ENCODE measurements around the gene LRRC71. TPM values are rescaled to one million over a fixed set of nuclear protein-coding genes. Genes with fewer than 3 reads are reported as not detected.

The LRRC71 gene
- total RNA-seq: not detected in 2 replicates

DNA sequence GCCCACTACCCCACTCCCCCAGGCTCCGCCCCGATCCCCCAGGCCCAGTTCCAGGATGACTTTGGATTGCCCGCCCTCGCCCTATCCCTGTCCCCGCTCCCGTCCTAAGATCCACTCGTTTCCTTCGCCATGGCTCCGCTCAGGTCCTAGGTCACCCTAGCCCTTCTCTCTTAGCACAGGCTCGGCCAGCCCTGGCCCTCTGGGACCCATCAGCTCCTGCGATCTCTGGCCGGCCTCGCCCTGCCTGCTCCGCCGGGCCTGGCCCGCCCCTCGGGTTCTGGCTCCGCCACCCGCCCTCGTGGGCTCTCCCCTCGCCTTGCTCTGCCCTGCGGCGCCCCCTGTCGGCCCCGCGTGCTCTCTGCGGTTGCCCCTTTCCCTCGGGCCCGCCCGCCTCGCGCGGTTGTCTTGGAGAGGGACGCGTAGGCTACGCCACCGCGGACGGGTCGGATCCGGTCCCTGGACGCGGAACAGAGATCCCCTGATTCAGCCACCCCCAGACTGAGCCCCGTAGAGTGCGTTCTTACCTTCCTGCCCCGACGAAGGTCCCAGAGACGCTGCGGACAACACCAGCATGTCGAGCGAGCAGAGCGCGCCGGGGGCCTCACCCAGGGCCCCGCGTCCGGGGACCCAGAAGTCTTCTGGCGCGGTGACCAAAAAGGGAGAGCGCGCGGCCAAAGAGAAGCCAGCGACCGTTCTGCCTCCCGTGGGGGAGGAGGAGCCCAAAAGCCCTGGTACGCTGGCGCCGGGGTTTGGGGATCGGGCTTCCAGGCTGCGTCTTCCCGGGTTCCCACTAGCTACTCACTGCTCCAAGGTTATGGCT lies at the start of gene LRRC71:
Gene LRRC71, plus strand, starts transcription at position 400 of the 820 bp plus-strand sequence. Its CDS starts 172 bp downstream, at position 572.

DNA sequence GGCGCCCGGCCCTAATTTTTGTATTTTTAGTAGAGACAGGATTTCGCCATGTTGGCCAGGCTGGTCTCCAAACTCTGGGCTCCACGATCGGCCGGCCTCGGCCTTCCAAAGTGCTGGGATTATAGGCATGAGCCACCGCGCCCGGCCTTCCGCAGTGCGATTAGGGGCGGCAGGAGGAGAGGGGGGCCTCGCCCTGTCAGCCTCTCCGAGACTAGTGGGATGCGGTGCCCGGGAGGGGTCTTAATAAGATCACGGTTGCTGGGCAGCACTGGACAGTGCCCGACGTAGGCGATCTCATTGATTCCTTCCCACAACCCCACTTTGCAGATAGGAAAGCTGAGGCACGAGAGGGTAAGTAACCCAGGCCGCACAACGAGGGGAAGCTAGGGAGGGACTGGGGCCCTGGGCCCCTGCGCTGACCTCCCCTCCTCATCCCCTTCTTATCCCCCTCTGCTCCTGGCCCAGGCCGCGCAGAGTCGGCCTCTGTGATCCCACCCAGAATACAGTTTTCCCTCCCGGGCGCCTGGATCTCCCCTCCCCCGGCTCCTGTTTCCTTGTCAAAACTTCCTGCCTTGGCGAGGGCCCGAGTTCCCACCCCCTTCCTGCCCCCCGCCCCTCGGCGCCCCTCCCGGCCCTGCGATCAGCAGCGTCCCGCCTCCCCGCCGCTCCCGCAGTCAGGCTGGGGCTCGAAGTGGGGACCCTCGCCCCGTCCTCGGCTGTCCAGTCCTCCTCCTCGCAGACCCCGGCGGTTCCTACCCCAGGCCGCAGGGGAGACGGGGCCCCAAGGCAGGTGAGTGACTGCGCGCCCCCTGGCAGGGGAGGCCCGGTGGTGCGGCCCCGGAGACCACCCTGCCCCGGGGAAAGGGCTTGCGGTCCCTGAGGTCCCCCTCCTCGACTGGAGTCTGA lies 27.1 kb upstream of the LRRC71 start, which contains the start of gene PEAR1:
Gene PEAR1, plus strand, starts transcription at position 671 of the 906 bp plus-strand sequence. CDS start 10,209 bp downstream, outside the sequence.

Other genes starting within 250 kb of the LRRC71 start
- 6.1 and 6.7 TPM in 2 replicates for gene NES, start 243.2 kb upstream of the LRRC71 start, total RNA-seq
- gene CRABP2, start 215.0 kb upstream of the LRRC71 start, total RNA-seq: 17.5 and 37.3 TPM in 2 replicates
- gene METTL25B, start 192.2 kb upstream of the LRRC71 start, total RNA-seq: 8.1 and 14.3 TPM in 2 replicates
- gene ISG20L2, start 191.9 kb upstream of the LRRC71 start, total RNA-seq: 5.5 and 7.5 TPM in 2 replicates
- gene MRPL24, start 179.5 kb upstream of the LRRC71 start, total RNA-seq: 65.1 and 66.7 TPM in 2 replicates
- 121 and 125 TPM in 2 replicates for gene HDGF, start 169.0 kb upstream of the LRRC71 start, total RNA-seq
- gene PRCC, start 153.1 kb upstream of the LRRC71 start, total RNA-seq: 8.7 and 10.0 TPM in 2 replicates
- gene SH2D2A, start 103.8 kb upstream of the LRRC71 start, total RNA-seq: not detected in 2 replicates
- not detected in 2 replicates for gene INSRR, start 61.5 kb upstream of the LRRC71 start, total RNA-seq
- under 0.01 TPM in 1 of 2 replicates, not detected in the other for gene NTRK1, start 59.8 kb upstream of the LRRC71 start, total RNA-seq
- gene PEAR1, start 26.9 kb upstream of the LRRC71 start, total RNA-seq: 1.00 and 1.2 TPM in 2 replicates
- gene ARHGEF11, start 125.1 kb downstream of the LRRC71 start, total RNA-seq: 29.6 and 34.9 TPM in 2 replicates
- gene ETV3L, start 179.2 kb downstream of the LRRC71 start, total RNA-seq: not detected in 2 replicates
- 10.5 and 15.6 TPM in 2 replicates for gene ETV3, start 217.8 kb downstream of the LRRC71 start, total RNA-seq